NCI-H345 (cell line): ENCODE results near the gene CARD16.
"Not testable (repeated sequence)": the region's sequence is repeated elsewhere in the genome, so short reads cannot be mapped to it uniquely, and the experiment has no call there.

Experiments
- DNase-seq: peaks from one replicate; lab custom pipeline; 2025; lab: John Stamatoyannopoulos, UW

The CARD16 gene

DNA sequence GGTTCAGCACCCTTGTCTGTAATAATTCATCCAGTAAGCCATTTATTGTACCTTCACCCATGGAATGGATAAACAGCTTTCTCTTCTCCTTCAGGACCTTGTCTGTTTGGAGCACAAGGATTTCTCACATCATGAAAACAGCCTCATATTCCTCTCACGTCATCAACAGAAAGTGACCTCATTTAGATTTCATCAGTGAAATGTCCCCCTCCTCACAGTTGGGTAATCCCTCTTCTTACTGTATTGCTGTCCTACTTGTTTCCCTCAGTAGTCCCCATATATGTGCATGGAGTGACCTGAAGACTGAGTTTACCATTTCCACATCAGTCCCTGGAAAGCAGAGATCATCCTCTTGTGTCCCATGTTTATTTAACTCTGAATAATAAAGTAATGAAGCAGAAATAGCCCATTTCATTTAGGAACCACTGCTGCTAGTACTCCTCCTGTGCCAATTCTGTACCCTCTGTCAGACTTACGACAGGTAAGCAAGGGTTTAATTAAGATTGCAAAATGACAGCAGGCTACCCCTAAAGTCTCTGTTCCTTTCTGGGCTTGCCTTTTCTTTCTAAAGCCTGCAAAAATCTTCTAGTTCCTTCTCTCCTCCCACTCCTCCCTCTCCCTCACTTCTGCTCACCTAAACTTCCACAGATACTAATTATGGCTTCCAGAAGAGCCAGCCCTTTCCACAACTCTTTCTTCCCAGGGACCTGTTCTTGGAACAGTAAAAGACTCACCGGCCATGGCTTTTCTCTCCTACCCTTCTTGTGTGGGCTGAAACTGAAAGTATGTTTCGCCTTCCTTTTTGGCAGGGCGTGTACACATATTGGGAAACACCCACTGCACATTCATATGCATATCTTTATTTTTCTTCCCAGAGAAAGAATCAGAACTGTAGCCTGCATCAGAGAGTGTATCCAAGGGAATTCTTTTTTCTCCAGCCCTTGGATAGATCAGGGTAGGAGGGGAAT is at the start of gene CARD16:
TSS of gene CARD16 (minus strand) at position 779 of the 968 bp plus-strand sequence. CDS start at position 741, 38 bp downstream.
- DNase-seq, result not testable (repeated sequence)

- no peak for DNase-seq
These were observed 47.4 kb upstream of the CARD16 start for GRCh38 chr11:105092256-105093239.

DNA sequence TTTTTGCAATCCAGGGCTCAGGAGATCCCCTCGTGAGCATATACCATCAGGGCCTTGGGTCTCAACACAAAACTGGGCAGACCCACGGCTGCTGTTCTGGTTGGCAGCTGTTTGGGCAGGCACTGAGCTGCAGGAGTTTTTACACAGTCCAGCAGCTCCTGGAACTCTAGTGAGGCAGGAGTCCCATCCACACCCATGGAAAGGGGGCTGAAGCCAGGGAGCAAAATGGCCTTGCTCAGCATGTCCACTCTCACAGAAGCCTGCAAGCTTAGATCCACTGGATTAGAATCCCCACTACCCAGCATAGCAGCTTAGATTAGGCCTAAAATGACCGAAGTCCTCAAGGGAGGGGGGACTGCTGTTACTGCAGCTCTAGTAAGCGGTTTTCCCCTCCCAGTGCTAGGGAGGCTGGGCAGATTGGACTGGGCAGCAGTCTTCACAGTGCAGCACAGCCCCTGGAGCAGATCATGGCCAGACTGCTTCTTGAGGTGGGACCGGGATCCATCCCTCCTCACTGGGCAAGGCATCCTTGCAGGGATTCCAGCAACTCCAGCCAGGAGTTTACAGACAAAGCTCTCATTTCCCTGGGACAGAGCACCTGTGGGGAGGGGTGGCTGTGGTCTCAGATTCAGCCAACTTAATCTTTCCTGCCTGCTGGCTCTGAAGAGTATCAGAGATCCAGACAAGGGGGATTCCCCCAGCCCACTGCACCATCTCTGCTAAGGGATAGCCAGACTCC is 36.4 kb upstream of the CARD16 start:
- DNase-seq, result no peak

DNA sequence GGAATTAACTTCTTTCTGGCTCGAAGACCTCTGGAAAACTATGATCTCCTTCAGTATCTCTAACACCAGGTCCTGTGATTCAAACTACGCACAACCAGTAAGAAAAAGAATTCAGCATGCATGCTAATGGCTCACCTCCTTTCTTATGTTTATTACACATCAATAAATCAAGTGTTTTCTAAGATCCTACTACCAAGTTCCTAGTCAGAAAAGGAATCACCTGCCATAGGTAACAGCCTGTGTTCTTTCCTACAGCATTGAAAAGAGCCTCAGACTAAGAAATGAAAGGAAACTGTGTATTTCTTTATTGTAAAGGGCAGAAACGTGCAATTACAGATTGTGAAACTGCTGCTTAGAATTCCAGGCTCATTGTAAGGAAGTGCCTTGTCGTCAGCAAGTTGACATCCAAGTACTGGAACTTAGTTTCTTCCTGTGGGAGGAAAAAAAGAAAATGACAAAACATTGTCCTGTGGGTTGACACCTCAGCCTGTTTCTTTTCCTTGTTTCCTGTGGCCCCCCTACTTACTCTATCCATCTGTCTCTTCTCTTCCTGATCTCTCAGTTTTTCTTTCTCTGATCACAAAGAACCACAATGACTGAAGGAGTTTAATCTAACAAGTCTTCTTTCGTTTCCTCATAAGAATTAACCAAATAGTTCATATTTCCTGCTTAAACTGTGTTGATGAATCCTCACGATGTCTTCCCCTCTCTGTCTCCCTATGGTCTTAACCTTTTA is 35.2 kb upstream of the CARD16 start:
- DNase-seq, result not testable (repeated sequence)

DNA sequence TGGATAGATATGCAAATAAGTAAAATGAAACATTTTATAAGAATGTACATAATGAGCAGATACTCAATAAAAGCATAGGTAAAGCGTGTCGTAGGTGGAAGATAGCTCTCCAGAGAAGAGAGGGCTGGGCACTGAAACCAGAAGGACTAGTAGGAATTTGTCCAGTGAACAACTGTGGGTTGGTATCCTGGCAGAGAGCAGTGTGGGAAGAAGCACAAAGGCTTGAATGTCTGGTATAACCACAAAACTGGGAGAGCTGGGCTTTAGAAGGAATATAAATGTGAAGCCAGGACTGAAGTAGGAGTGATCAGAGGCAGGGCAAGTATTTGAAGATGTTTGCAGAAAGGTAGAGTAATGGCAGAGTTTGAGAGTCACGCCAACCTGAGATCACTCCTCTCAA is 33.1 kb upstream of the CARD16 start:
- no peak for DNase-seq

DNA sequence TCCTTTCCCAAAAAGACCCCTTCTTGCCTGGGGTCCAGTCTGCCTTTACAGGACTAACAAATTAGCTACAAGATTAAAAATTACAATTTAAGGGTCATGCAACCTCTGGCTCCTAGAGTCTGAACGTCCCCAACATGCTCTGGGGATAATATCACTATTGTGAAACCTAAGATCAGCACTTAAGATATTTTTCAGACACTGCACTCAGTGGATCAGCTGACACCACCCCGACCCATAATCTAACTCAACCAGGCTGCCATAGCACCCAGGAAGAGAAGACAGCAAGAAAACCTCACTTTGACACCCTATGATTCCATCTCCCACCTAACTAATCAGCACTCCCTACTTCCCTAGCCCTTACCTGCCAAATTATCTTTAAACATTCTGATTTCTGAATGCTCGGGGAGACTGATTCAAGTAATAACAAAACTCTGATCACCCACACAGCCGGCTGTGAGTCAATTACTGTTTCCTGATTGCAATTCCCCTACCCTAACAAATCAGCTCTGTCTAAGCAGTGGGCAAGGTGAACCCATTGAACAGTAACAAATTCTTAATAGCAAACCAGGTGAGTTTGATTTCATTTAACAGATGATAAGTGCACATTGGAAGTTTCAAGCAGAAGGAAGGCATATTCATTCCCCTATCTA is 32.1 kb upstream of the CARD16 start:
- not testable (repeated sequence) for DNase-seq

DNA sequence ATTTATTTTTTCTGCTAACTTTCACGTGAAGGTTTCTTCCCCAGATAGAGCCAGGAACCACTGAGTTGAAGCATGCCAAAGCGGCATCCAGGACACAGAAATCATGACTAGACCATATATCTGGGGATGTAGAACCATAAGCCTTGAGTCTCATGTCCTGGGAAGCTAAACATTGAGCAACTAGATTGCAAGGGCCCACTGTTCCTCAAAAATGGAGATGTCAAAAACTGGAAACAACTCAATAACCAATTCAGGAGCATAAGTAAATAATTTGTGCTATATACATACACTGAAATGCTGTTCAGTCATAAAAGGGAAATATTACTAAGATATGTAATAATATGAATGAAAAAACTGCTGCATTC is 29.0 kb upstream of the CARD16 start:
- DNase-seq, result no peak

DNA sequence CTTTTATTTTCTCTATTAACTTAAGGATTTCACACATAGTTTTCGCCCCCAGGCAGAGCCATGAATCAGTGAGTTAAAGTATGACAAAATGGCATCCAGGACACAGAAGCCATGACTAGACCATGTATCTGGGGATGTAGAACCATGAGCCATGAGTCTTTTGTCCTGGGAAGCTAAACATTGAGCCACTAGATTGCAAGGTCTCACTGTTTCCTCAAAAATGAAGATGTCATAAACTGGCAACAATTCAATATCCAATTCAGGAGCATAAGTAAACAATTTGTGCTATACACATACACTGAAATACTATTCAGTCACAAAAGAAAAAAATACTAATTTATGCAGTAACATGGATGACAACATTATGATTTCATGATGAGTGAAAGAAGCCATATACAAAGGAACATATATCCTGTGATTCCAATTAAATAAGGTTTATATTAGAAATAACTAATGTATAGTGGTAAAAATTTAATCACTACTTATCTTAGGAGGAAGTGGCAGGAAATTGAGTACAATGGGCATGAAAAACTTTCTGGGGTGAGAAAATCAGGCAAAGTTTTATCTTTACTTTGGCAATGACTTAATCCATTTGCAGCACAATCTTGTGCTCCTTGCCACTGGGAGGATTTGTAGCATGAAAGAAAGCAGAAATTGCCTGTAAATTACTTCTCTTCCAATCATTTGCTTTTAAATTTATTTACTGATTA is 28.5 kb upstream of the CARD16 start:
- no peak for DNase-seq

- DNase-seq, result not testable (repeated sequence)
These were observed 26.9 kb upstream of the CARD16 start for GRCh38 chr11:105072080-105072479.

DNA sequence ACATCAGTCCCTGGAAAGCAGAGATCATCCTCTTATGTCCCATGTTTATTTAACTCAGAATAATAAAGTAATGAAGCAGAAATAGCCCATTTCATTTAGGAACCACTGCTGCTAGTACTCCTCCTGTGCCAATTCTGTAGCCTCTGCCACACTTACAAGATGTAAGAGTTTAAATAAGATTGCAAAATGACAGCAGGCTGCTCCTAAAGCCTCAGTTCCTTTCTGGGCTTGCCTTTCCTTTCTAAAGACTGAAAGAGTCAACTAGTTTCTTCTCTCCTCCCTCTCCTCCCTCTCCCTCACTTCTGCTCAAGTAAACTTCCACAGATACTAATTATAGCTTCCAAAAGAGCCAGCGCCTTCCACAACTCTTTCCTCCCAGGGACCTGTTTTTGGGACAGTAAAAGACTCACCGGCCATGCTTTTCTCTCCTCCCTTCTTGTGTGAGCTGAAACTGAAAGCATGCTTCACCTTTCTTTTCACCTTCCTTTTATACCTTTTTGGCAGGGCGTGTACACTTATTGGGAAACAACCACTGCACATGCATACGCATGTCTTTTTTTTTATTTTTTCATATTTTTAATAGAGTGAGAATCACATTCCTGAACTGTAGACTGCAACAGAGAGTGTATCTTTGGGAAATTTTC is 26.1 kb upstream of the CARD16 start:
- DNase-seq, result no peak

- DNase-seq, result no peak
These were observed 25.2 kb upstream of the CARD16 start for GRCh38 chr11:105070306-105070705.

- not testable (repeated sequence) for DNase-seq
These were observed 24.6 kb upstream of the CARD16 start for GRCh38 chr11:105069749-105070148.

DNA sequence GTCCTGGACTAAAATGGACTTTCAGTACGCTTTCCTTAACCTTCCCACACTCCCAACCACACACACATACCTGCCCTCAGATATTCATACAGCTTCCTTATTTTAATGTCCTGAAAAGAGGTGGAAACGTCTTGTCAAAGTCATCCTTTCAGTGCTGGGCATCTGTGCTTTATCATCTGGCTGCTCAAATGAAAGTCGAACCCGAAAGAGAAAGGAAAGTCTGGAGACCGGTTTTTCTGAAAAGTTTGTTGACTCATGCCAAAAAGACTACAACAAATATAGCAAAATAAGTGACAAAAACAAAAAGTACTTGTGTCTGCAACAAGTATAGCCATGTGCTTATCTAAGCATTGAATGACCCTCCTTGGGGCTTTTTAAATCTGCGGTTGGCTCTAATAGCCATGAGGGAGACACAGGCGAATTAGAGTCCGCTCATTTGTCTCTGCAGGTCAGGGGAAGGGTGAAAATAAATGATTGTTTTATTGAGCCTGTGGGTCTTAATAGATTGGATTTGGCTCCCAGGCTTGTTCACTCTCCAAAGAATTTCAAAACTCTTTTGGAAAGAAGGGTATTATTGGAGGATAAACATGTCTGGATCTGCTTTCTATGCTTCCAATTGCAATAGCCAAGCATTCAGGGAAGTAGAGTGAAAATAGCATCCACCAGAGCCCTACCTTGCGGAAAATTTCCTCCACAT is 18.3 kb upstream of the CARD16 start:
- not testable (repeated sequence) for DNase-seq

DNA sequence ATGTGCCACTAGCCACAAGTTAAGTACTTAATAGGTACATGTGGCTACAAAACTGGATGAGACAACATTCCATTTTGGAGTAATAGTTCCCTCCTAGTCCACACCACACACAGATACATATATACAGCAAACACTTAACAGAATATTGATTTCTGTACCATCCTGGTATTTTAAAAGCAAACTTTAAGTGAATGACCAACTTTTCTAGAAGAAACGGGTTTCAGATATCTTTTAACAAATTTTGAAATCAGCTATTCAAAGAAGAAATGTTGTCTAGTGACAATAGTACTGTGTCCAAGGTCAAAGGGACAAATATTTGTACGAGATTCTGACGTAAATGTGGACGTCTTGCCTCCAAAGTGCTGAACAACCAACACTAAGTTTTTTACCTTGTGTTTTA is 12.3 kb upstream of the CARD16 start:
- no peak for DNase-seq

DNA sequence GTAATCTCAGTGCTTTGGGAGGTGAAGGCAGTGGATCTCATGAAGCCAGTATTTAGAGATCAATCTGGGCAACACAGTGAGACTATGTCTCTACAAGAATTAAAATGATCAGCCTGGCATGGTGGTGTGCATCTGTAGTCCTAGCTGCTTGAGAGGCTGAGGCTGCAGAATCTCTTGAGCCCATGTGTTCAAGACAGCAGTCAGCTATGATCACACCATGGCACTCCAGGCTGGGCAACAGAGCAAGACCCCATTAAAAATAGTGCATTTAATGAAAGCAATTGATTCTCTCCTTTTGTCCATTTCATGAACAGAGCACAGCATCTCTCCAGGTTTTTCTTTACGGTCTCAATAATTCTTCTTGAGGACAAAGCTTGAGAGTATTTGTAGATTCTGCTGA is 11.3 kb upstream of the CARD16 start:
- DNase-seq, result no peak

- DNase-seq, result no peak
These were observed 9.8 kb upstream of the CARD16 start for GRCh38 chr11:105054723-105055493.

- no peak for DNase-seq
These were observed 7.4 kb upstream of the CARD16 start for GRCh38 chr11:105052487-105052886.

DNA sequence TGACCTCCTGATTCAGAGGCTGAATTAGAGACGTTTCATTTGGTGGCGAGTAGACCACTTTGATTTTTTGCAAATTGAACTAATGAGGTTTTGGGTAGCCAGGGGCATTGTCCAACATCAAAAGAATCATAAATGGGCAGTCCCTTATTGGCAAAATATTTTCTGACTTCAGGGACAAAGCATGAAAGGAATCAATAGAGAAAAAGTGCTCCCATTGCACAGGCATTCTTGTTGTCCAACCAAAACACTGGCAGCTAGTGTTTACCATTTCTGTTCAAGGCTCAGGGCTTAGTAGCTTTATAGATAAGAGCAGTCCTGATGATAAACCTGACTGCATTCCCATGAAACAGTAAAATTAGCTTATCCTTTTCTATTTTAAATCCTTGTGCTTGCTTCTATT is 6.4 kb upstream of the CARD16 start:
- no peak for DNase-seq
